ENCODE results near the gene NUP43. TPM values are rescaled to one million over a fixed set of nuclear protein-coding genes. Genes with fewer than 3 reads are reported as not detected.

NUP43 gene
- total RNA-seq, 1 experiment from 2014 or later, result 79.1 TPM

DNA sequence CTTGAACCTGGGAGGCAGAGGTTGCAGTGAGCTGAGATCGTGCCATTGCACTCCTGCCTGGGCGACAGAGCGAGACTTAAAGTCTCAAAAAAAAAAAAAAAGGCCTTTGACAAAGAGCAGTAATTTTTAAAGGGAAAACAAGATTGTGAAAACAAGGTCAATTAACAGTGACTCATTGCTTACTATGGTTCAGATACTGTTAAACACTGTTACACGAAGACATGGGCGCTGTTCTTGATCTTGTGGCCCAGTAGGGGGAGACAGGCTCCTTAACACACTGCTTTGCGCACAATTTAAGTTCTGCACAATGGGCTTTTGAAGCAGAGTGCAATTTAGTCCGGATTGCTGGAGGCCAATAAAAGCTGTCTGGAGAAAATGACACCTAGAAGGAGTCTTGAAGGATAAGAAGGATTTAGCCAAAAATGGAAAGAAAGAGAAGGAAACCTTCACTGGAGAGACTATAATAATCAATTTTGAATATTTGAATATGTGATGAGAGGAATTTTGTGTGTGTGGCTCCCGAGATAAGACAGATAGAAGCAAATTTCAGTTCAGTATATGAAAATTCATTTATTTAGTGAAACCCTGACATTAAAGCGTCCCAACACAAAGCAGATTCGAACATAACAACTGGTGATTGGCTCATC lies 22.4 kb downstream of the NUP43 start:
- Mint-ChIP-seq H3K9me3 (no peaks in the 10 kb centered on the region), H3K27ac (0 out of 2 replicates have a peak overlapping the region, but pooled peaks have one; percentile 64), H3K36me3 (peaks cover 28% of the 10 kb centered on the region), H3K4me3 (no peak overlapping the region), H3K27me3 (ENCODE audit: low read depth) (no peaks in the 10 kb centered on the region), H3K4me1 (no peaks in the 10 kb centered on the region)
- CTCF ChIA-PET, result interaction anchor here (0.6 kb wide), 2 partner anchors 29 to 87 kb away, joined by 4 to 6 read pairs; no protein-coding TSS in a partner anchor
- POLR2A ChIA-PET, result no interaction called here
- ATAC-seq (peak; percentile 85), DNase-seq (ENCODE audit: low spot score) (no peak)
- TF ChIP-seq MXD4 (CRISPR knock-in tag; IDR thresholded peaks at IDR 0.05; ENCODE audit: borderline replicate concordance), result no peak
- TF ChIP-seq SP1 (CRISPR knock-in tag; conservative IDR thresholded peaks at IDR 0.05), result no peak
- TF ChIP-seq CREM (CRISPR knock-in tag; IDR thresholded peaks at IDR 0.05), result no peak
- TF ChIP-seq, protein P1, sequence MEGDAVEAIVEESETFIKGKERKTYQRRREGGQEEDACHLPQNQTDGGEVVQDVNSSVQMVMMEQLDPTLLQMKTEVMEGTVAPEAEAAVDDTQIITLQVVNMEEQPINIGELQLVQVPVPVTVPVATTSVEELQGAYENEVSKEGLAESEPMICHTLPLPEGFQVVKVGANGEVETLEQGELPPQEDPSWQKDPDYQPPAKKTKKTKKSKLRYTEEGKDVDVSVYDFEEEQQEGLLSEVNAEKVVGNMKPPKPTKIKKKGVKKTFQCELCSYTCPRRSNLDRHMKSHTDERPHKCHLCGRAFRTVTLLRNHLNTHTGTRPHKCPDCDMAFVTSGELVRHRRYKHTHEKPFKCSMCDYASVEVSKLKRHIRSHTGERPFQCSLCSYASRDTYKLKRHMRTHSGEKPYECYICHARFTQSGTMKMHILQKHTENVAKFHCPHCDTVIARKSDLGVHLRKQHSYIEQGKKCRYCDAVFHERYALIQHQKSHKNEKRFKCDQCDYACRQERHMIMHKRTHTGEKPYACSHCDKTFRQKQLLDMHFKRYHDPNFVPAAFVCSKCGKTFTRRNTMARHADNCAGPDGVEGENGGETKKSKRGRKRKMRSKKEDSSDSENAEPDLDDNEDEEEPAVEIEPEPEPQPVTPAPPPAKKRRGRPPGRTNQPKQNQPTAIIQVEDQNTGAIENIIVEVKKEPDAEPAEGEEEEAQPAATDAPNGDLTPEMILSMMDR (IDR thresholded peaks at IDR 0.05), result peak; percentile 39; the same call in 1 of the 2 replicates
- TF ChIP-seq ZNF232 (CRISPR knock-in tag; IDR thresholded peaks at IDR 0.05), result 0 out of 2 replicates have a peak, but pooled peaks have one; percentile 18

DNA sequence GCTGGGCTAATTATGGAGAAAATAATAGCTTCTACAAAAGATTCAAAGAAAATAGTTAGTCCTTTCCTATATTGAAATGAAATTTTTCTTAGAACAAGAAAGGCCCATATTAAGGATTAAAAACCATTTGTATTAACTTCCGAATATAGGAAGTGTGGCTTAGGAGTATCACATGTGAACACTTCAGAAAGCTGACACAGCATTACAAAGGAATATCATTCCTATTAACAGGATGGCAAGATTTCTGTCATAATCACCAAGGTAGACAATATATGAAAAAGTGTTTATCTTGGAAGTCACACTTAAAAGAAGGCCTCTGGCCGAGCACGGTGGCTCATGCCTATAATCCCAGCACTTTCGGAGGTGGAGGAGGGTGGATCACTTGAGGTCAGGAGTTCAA lies 23.1 kb downstream of the NUP43 start:
- peaks cover 3% of the 10 kb centered on the region for H3K4me1 Mint-ChIP-seq
- ChIA-PET POLR2A (no interaction called here), CTCF (interaction anchor here (0.6 kb wide), 2 partner anchors 29 to 88 kb away, joined by 4 to 6 read pairs; no protein-coding TSS in a partner anchor)
- H3K36me3 Mint-ChIP-seq, result peaks cover 21% of the 10 kb centered on the region
- H3K9me3 Mint-ChIP-seq, result no peaks in the 10 kb centered on the region
- H3K27ac Mint-ChIP-seq, result no peak overlapping the region
- no peak for ATAC-seq
- no peak for DNase-seq (ENCODE audit: low spot score)
- H3K4me3 Mint-ChIP-seq, result no peak overlapping the region
- H3K27me3 Mint-ChIP-seq (ENCODE audit: low read depth), result no peaks in the 10 kb centered on the region
- no peak for TF ChIP-seq SMAD3 (CRISPR knock-in tag; IDR thresholded peaks at IDR 0.05; ENCODE audit: borderline replicate concordance)
- no peak for TF ChIP-seq ZNF532 (CRISPR knock-in tag; IDR thresholded peaks at IDR 0.05; ENCODE audit: borderline replicate concordance)
- TF ChIP-seq NR2C2 (CRISPR knock-in tag; IDR thresholded peaks at IDR 0.05), result no peak
- TF ChIP-seq TEAD4 (CRISPR knock-in tag; IDR thresholded peaks at IDR 0.05), result no peak
- TF ChIP-seq SMAD4 (CRISPR knock-in tag; IDR thresholded peaks at IDR 0.05), result no peak
- TF ChIP-seq MYBL2 (CRISPR knock-in tag; IDR thresholded peaks at IDR 0.05), result no peak
- no peak for TF ChIP-seq E2F4 (CRISPR knock-in tag; IDR thresholded peaks at IDR 0.05; ENCODE audit: borderline replicate concordance, low read depth)
- TF ChIP-seq SOX15 (CRISPR knock-in tag; IDR thresholded peaks at IDR 0.05), result no peak
- TF ChIP-seq ZBTB43 (CRISPR knock-in tag; IDR thresholded peaks at IDR 0.05), result no peak
- TF ChIP-seq EMX1 (CRISPR knock-in tag; IDR thresholded peaks at IDR 0.05), result no peak
- TF ChIP-seq FOXK1 (CRISPR knock-in tag; IDR thresholded peaks at IDR 0.05), result no peak
- TF ChIP-seq, protein P2, sequence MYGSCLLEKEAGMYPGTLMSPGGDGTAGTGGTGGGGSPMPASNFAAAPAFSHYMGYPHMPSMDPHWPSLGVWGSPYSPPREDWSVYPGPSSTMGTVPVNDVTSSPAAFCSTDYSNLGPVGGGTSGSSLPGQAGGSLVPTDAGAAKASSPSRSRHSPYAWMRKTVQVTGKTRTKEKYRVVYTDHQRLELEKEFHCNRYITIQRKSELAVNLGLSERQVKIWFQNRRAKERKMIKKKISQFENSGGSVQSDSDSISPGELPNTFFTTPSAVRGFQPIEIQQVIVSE (CRISPR knock-in tag; IDR thresholded peaks at IDR 0.05; ENCODE audit: borderline replicate concordance), result no peak
- TF ChIP-seq, protein P3, sequence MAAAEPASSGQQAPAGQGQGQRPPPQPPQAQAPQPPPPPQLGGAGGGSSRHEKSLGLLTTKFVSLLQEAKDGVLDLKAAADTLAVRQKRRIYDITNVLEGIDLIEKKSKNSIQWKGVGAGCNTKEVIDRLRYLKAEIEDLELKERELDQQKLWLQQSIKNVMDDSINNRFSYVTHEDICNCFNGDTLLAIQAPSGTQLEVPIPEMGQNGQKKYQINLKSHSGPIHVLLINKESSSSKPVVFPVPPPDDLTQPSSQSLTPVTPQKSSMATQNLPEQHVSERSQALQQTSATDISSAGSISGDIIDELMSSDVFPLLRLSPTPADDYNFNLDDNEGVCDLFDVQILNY (CRISPR knock-in tag; IDR thresholded peaks at IDR 0.05), result no peak
